Stimulated activated CD8-positive, alpha-beta memory T cell treated with anti-CD3 and anti-CD28 coated beads, Interleukin-4, amount 100 ng/mL, for 4 hours (primary cell): ENCODE results near the gene CBFA2T3.
"Not testable (repeated sequence)": the region's sequence is repeated elsewhere in the genome, so short reads cannot be mapped to it uniquely, and the experiment has no call there.

ENCODE experiments used
- DNase-seq, 2 donors: peaks; one replicate each; pipeline ENCODE4 v3.0.0-alpha.2; 2020; ENCODE audit warnings: low read depth in 2 of 2, low spot score in 1 of 2

CBFA2T3 gene

GRCh38 chr16:89013111-89013510 lies 36.1 kb upstream of the CBFA2T3 start:
- DNase-seq: no peak

DNA sequence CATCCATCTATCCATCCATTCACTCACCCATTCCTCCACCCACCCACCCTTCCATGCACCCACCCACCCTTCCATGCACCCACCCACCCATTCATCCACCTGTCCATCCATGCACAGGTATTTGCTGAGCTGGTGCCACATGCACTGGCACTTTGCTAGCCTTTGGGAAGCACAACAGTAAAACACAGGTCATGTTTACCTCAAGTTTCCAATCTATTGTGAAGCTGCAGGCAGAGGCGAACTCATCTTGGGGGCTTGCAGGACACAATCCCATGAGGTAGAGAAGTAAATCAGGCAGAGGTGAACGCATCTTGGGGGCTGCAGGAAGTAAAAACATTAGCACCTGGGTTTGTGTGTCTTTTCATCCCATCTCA lies 35.6 kb upstream of the CBFA2T3 start:
- DNase-seq: no peak

GRCh38 chr16:89011909-89012621 lies 35.1 kb upstream of the CBFA2T3 start:
- DNase-seq: no peak

GRCh38 chr16:89010210-89010925 lies 33.4 kb upstream of the CBFA2T3 start:
- no peak for DNase-seq

- no peak for DNase-seq
Observed at GRCh38 chr16:89009343-89010209, 32.6 kb upstream of the CBFA2T3 start.

GRCh38 chr16:89008796-89009195 lies 31.8 kb upstream of the CBFA2T3 start:
- DNase-seq: not testable (repeated sequence)

DNA sequence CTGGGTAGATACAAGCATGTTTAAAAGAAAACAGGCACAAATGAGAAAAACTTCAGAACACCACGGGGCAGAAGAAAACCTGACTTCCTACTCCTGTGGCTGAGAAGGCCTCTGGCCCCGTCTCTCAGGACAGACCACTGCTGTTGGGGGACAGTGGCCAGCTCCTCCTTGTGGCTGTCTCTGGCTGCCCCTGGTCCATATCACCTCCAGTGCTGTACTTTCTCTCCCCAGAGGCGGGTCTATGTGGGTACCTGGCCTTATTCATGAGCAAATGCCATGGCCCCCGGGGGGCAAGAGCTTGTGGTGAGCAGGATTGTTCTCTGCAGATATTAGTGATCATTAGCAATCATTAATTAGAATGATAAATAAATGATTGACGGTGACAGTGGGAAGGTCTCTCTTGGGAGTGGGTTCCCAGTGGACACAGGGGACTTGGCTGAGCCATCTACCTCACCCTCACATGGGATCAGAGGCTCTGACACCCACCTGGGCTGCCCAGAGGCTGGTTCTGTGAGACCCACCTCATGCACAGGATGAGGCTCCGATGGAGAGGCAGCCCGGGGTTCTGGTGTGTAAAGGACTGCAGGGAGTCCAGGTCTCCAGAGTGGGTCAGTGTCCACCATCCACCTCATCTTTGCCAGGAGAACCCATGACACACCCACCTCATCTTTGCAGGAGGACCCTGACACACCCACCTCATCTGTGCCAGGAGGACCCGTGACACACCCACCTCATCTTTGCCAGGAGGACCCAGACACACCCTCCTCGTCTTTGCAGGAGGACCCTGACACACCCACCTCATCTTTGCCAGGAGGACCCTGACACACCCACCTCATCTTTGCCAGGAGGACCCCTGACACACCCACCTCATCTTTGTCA lies 30.6 kb upstream of the CBFA2T3 start:
- no peak for DNase-seq

DNA sequence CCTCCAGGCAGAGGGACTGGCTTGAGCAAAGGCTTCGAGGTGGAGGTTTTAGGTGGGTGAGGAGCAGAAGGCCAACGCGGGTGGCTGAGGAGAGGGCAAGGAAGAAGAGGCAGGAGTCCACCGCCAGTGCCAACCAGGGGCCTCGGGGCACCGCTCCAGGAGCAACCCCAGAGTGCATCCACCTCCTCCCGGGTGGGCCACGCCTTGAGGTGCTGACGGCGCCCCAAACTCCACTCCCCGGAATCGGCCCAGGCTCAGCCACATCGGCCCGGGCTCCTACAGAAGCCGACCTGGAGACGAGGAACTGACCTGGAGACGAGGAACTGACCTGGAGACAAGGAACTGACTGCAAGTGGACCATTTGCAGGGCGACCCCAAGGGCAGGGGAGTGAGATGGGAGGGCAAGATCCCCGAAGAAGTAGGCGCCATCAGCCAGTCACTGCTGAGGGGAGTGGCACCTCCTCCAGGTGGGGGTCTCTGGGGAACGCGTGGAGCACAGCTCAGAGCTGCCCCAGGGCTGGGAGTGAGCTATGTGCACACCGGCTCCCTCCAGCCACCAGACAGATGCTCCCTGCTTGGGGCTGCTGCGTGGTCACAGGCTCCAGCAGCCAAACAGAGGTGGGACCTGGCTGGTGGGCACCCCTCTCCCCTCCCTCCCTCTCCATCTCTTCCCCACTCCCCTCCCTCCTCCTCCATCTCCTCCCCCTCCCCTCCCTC lies 29.2 kb upstream of the CBFA2T3 start:
- DNase-seq: no peak

- DNase-seq: no peak
Observed at GRCh38 chr16:89005201-89006035, 28.4 kb upstream of the CBFA2T3 start.

DNA sequence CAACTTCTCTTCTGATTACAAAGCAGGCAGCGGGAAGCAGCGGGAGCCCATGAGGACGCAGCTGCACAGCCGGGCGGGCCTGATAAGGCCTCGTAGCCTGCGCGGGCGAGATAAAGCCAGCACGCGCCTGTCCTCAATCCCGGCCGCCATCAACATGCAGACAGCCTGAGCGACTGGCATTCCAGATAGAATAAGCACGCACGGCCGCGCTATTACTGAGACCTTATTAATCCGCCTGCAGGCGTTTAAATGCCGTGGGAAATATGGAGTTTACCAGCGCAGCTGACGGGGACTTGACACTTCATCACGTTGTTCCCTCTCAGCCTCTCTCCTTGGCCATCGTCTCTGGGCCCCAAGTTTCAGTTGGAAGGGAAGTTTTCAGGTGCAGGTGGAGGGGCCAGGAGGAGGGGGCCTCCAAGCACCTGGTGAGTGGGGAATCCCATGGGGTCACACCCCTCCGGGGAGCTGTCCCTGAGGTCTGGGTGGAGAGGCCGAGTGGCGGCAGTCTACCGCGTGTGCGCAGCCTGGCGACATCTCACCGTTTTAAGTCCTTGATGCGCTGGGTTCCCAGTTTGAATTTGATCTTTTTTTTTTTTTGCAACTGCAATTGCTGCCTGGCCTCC lies 27.3 kb upstream of the CBFA2T3 start:
- DNase-seq: no peak

GRCh38 chr16:89003831-89004208 lies 26.8 kb upstream of the CBFA2T3 start:
- DNase-seq: no peak

GRCh38 chr16:89002851-89003830 lies 26.1 kb upstream of the CBFA2T3 start:
- DNase-seq: no peak

GRCh38 chr16:89002081-89002480 lies 25.1 kb upstream of the CBFA2T3 start:
- DNase-seq: not testable (repeated sequence)

- DNase-seq: no peak
Observed at GRCh38 chr16:89001117-89002027, 24.4 kb upstream of the CBFA2T3 start.

- peak in 1 of 2 donors; percentile 26 for DNase-seq
Observed at GRCh38 chr16:89000207-89000959, 23.4 kb upstream of the CBFA2T3 start.
